Vagina (tissue), 2 donors: ENCODE data around the gene SNX3.

Experiments
- POLR2A ChIP-seq, 2 donors: fragments of 450-650 bp; IDR thresholded peaks; one replicate each; pipeline ENCODE4 v1.6.1; 2017; ENCODE audit warnings: antibody characterized with exemption in 2 of 2, mild to moderate bottlenecking in 2 of 2, moderate library complexity in 2 of 2
- TF ChIP-seq, protein P1 (sequence below), 3 experiments: fragments of 450-650 bp in 2 of 3; fragments of 200-600 bp in 1 of 3; sonication (generic) in 1 of 3; IDR thresholded peaks; one replicate each; pipeline ENCODE4 v1.5.1; 2017 to 2019; ENCODE audit warnings: antibody characterized with exemption in 3 of 3, mild to moderate bottlenecking in 2 of 3, moderate library complexity in 2 of 3

- TF ChIP-seq POLR2A (IDR thresholded peaks at IDR 0.05) = no peak
- TF ChIP-seq, protein P1, sequence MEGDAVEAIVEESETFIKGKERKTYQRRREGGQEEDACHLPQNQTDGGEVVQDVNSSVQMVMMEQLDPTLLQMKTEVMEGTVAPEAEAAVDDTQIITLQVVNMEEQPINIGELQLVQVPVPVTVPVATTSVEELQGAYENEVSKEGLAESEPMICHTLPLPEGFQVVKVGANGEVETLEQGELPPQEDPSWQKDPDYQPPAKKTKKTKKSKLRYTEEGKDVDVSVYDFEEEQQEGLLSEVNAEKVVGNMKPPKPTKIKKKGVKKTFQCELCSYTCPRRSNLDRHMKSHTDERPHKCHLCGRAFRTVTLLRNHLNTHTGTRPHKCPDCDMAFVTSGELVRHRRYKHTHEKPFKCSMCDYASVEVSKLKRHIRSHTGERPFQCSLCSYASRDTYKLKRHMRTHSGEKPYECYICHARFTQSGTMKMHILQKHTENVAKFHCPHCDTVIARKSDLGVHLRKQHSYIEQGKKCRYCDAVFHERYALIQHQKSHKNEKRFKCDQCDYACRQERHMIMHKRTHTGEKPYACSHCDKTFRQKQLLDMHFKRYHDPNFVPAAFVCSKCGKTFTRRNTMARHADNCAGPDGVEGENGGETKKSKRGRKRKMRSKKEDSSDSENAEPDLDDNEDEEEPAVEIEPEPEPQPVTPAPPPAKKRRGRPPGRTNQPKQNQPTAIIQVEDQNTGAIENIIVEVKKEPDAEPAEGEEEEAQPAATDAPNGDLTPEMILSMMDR (IDR thresholded peaks at IDR 0.05) = no peak
Observed at GRCh38 chr6:108193835-108194234, 67.0 kb downstream of the SNX3 start.
